Neural progenitor cell (in vitro differentiated cells): ENCODE data around the gene SAMD4A. TPM values are rescaled to one million over a fixed set of nuclear protein-coding genes. Genes with fewer than 3 reads are reported as not detected.

Experiments used
- DNase-seq: peaks from one replicate; pipeline ENCODE4 v3.0.0-alpha.2; 2016; ENCODE audit warnings: low spot score
- H2AFZ ChIP-seq: fragments of 200-600 bp; sonication (generic); replicated peaks from 2 replicates; pipeline ENCODE4 v1.6.1; 2016; ENCODE audit warnings: antibody characterized with exemption
- H3F3A ChIP-seq: fragments of 200-600 bp; sonication (generic); 2 replicates; pipeline ENCODE4 v1.6.1; 2016; ENCODE audit warnings: antibody characterized with exemption, low read depth
- H3K27ac ChIP-seq: fragments of 200-600 bp; sonication (generic); 2 replicates; pipeline ENCODE4 v1.5.1; 2016; ENCODE audit warnings: mild to moderate bottlenecking
- H3K27me3 ChIP-seq: fragments of 200-600 bp; sonication (generic); 2 replicates; pipeline ENCODE4 v1.6.1; 2016; ENCODE audit warnings: mild to moderate bottlenecking, moderate library complexity
- H3K36me3 ChIP-seq: fragments of 200-600 bp; sonication (generic); 2 replicates; pipeline ENCODE4 v1.5.1; 2016
- H3K4me1 ChIP-seq: fragments of 200-600 bp; sonication (generic); 2 replicates; pipeline ENCODE4 v1.6.1; 2016; ENCODE audit warnings: mixed run types
- H3K4me2 ChIP-seq: fragments of 200-600 bp; sonication (generic); 2 replicates; pipeline ENCODE4 v1.6.1; 2016
- H3K4me3 ChIP-seq: fragments of 200-600 bp; sonication (generic); 2 replicates; pipeline ENCODE4 v1.5.1; 2016
- H3K79me2 ChIP-seq: fragments of 200-600 bp; sonication (generic); 2 replicates; pipeline ENCODE4 v1.6.1; 2016; ENCODE audit warnings: low read depth
- H3K9ac ChIP-seq: fragments of 200-600 bp; sonication (generic); 2 replicates; pipeline ENCODE4 v1.6.1; 2016
- H3K9me3 ChIP-seq: fragments of 200-600 bp; sonication (generic); 2 replicates; pipeline ENCODE4 v1.5.1; 2016; ENCODE audit warnings: low read depth
- H4K20me1 ChIP-seq: fragments of 200-600 bp; sonication (generic); 2 replicates; pipeline ENCODE4 v1.6.1; 2016; ENCODE audit warnings: low read depth
- H3K27ac Mint-ChIP-seq: 3 replicates; pipeline ENCODE4 v1.8.0; 2021; ENCODE audit warnings: mixed read lengths
- H3K27me3 Mint-ChIP-seq: 2 replicates; pipeline ENCODE4 v1.8.0; 2022; ENCODE audit warnings: low read depth, mild to moderate bottlenecking, inconsistent platforms, moderate library complexity, mixed read lengths; ENCODE audit not compliant: insufficient read depth
- H3K36me3 Mint-ChIP-seq: 3 replicates; pipeline ENCODE4 v1.8.0; 2021; ENCODE audit warnings: mixed read lengths
- H3K4me1 Mint-ChIP-seq: 3 replicates; pipeline ENCODE4 v1.8.0; 2021; ENCODE audit warnings: mixed read lengths
- H3K4me3 Mint-ChIP-seq: 3 replicates; pipeline ENCODE4 v1.8.0; 2021; ENCODE audit warnings: mild to moderate bottlenecking, moderate library complexity, mixed read lengths
- H3K9me3 Mint-ChIP-seq: 3 replicates; pipeline ENCODE4 v1.8.0; 2020; ENCODE audit warnings: mixed read lengths
- EZH2 ChIP-seq: fragments of 200-600 bp; sonication (generic); IDR thresholded peaks from 2 replicates; pipeline ENCODE4 v1.6.1; 2017; ENCODE audit warnings: antibody characterized with exemption, mild to moderate bottlenecking, moderate library complexity
- EZH2phosphoT487 ChIP-seq: fragments of 200-600 bp; sonication (generic); IDR thresholded peaks from 2 replicates; pipeline ENCODE4 v1.6.1; 2017; ENCODE audit warnings: antibody characterized with exemption
- total RNA-seq: library from RNA; depleted of rRNA; stranded (reverse); fragments of >200 nt; gene quantifications from 2 replicates; pipeline ENCODE4 v1.2.3, GENCODE V29; 2015; ENCODE audit warnings: low replicate concordance
- TF ChIP-seq, protein P1 (sequence below): fragments of 200-600 bp; sonication (generic); IDR thresholded peaks from 2 replicates; pipeline ENCODE4 v1.5.1; 2017; ENCODE audit warnings: antibody characterized with exemption, mild to moderate bottlenecking

Gene SAMD4A
- total RNA-seq, 1 donor from 2014 or later: 4.3 TPM

DNA sequence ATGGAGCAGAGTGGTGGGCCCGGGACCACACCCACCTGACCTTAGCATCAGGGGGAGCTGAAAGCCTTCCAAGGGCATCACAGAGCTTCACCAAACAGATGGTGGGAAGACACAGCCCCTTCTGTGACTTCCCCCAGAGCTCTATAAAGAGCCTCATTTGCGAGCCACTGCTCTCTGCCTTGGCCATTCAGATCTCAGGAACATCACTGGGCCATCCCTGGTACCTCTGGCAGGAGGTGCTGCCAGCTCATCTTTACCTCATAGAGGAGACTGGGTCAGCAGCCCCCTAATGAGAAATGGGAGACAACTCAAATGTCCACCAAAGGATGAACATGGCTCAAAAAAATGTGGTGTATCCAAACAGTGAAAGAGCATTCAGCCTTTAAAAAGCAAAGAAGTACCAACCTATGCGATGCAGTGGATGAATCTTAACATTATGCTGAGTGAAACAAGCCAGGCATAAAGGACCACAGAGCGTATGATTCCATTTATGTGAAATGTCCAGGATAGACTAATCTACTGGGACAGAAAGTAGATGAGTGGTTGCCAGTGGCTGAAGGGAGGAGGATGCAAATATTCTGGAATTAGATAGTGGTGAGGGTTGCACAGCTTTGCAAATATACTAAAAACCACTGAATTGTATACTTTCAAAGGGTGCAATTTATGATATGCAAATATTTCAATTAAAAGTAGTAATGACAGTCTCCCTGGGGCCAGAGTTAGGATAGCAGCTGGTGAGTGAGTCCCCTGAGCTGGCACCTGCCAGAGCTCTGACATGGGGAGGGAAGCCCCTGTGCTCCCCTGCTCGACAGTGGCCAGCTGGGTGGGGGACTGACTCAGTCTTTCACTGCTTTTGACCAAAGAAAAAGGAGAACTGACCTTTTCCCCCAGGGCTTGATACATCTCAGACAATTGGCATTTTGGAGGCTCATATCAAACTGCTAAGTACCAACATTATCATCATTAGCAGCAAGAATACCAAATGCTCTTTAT is 219.1 kb downstream of the SAMD4A start:
- Histone ChIP-seq H3K79me2 (no peaks in the 10 kb centered on the region), H3K27me3 (no peaks in the 10 kb centered on the region), H3F3A (no peaks in the 10 kb centered on the region), H3K9me3 (no peaks in the 10 kb centered on the region), H3K27ac (no peak overlapping the region), H3K9ac (no peak overlapping the region), H2AFZ (no peak overlapping the region), H4K20me1 (no peaks in the 10 kb centered on the region), H3K36me3 (no peaks in the 10 kb centered on the region), H3K4me3 (no peak overlapping the region), H3K4me2 (no peak overlapping the region), H3K4me1 (peaks cover 8% of the 10 kb centered on the region)
- H3K4me3 Mint-ChIP-seq: no peak overlapping the region
- no peak overlapping the region for H3K27ac Mint-ChIP-seq
- H3K4me1 Mint-ChIP-seq: peaks cover 9% of the 10 kb centered on the region
- no peak for TF ChIP-seq EZH2
- TF ChIP-seq, protein P1, sequence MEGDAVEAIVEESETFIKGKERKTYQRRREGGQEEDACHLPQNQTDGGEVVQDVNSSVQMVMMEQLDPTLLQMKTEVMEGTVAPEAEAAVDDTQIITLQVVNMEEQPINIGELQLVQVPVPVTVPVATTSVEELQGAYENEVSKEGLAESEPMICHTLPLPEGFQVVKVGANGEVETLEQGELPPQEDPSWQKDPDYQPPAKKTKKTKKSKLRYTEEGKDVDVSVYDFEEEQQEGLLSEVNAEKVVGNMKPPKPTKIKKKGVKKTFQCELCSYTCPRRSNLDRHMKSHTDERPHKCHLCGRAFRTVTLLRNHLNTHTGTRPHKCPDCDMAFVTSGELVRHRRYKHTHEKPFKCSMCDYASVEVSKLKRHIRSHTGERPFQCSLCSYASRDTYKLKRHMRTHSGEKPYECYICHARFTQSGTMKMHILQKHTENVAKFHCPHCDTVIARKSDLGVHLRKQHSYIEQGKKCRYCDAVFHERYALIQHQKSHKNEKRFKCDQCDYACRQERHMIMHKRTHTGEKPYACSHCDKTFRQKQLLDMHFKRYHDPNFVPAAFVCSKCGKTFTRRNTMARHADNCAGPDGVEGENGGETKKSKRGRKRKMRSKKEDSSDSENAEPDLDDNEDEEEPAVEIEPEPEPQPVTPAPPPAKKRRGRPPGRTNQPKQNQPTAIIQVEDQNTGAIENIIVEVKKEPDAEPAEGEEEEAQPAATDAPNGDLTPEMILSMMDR: no peak
- TF ChIP-seq EZH2phosphoT487: no peak
- DNase-seq: no peak
- H3K36me3 Mint-ChIP-seq: peaks cover 10% of the 10 kb centered on the region
- no peaks in the 10 kb centered on the region for H3K9me3 Mint-ChIP-seq
- H3K27me3 Mint-ChIP-seq: no peaks in the 10 kb centered on the region

DNA sequence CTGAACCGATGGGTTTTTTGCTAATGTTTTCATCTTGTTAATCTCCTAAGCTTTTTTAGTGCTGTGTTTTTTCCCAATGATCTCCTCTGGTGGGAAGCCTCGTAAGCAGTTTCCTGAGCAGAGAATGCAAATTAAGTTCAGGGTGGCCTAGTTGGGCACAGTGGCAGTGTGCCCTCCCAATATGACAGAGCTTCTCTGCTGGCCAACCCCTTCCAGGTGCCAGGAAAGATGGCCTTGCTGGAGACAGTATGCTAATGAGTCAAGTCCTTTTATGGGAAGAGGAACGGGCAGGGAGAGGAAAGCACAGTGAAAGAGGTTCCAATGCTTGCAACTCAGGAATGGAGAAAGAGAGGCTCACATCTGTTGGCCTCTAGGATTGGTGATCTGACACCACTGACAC is 219.9 kb downstream of the SAMD4A start:
- TF ChIP-seq EZH2phosphoT487 (no peak), EZH2 (no peak)
- TF ChIP-seq, protein P1: no peak
- H3K4me1 Mint-ChIP-seq: peaks cover 11% of the 10 kb centered on the region
- no peak for DNase-seq

GRCh38 chr14:54787261-54787660 is 220.3 kb downstream of the SAMD4A start:
- H3K4me3 Mint-ChIP-seq: no peak overlapping the region
- H3K9ac ChIP-seq: no peak overlapping the region
- H3K27ac ChIP-seq: no peak overlapping the region
- no peaks in the 10 kb centered on the region for H3K36me3 ChIP-seq
- peaks cover 10% of the 10 kb centered on the region for H3K36me3 Mint-ChIP-seq
- H3K27ac Mint-ChIP-seq: no peak overlapping the region
- H3K4me3 ChIP-seq: no peak overlapping the region
- H3K4me1 ChIP-seq: peaks cover 13% of the 10 kb centered on the region
- peaks cover 12% of the 10 kb centered on the region for H3K4me1 Mint-ChIP-seq
- H3K4me2 ChIP-seq: no peak overlapping the region
- H4K20me1 ChIP-seq: no peaks in the 10 kb centered on the region
- no peak overlapping the region for H2AFZ ChIP-seq
- peaks cover 5% of the 10 kb centered on the region for H3F3A ChIP-seq
- no peaks in the 10 kb centered on the region for H3K9me3 ChIP-seq
- H3K79me2 ChIP-seq: no peaks in the 10 kb centered on the region
- no peaks in the 10 kb centered on the region for H3K9me3 Mint-ChIP-seq
- TF ChIP-seq, protein P1: no peak
- no peak for TF ChIP-seq EZH2
- no peak for TF ChIP-seq EZH2phosphoT487
- H3K27me3 Mint-ChIP-seq: no peaks in the 10 kb centered on the region
- DNase-seq: no peak
- no peaks in the 10 kb centered on the region for H3K27me3 ChIP-seq

More for the DNA sequence above, 219.9 kb downstream of the SAMD4A start:
- Mint-ChIP-seq H3K36me3 (peaks cover 10% of the 10 kb centered on the region), H3K27ac (no peak overlapping the region), H3K4me3 (no peak overlapping the region), H3K27me3 (no peaks in the 10 kb centered on the region), H3K9me3 (no peaks in the 10 kb centered on the region)
- Histone ChIP-seq H3K27me3 (no peaks in the 10 kb centered on the region), H3K9ac (no peak overlapping the region), H3K9me3 (no peaks in the 10 kb centered on the region), H3F3A (peaks cover 1% of the 10 kb centered on the region), H4K20me1 (no peaks in the 10 kb centered on the region), H2AFZ (no peak overlapping the region), H3K79me2 (no peaks in the 10 kb centered on the region), H3K4me1 (peaks cover 8% of the 10 kb centered on the region), H3K27ac (no peak overlapping the region), H3K4me2 (no peak overlapping the region), H3K36me3 (no peaks in the 10 kb centered on the region), H3K4me3 (no peak overlapping the region)
